GM19023 (cell line): ENCODE data around the gene LAMC1.
"Not testable (repeated sequence)": the region's sequence is repeated elsewhere in the genome, so short reads cannot be mapped to it uniquely, and the experiment has no call there.

Source experiments
- ATAC-seq: cut with Tn5 transposase; IDR thresholded peaks from one replicate; pipeline ENCODE4 v1.9.1; 2021; ENCODE audit warnings: mild to moderate bottlenecking, moderate library complexity; ENCODE audit not compliant: unreplicated experiment

The LAMC1 gene

DNA sequence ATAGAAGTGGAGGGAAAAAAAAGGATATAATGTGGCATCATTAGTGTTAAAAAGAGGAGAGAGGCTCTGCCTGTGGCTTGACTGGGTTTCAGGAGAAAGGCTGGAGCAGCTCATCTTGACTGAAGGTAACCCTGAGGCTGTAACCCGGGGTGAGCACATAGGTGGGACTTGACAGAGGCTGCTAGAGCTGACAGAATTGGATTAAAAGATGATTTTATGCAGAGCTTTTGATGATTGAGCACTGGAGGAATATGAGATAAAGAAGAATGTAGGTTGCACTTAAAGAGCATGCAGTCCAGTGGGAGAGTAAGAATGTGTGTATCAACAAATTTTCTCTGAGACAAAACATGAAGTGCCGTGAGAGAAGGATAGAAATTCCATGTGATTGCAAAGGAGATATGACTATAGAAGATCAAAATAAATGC lies 17.3 kb downstream of the LAMC1 start:
- ATAC-seq = no peak

DNA sequence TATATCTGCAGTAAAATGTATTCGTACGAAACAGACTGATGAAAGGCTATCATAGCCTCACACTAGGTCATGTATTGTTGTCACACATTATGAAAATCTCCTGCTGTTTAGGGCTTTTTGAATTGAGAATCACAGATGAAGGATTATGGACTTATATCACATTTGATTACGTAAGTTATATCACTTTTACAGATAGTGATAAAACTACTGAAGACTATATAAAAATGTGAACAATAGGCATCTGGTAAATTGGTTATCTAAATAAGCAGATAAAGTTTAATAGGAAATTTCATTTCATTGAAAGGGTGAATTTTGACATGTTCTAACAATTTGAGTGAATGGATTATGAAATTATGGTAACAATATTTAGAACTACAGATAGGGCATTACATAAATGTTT lies 20.0 kb downstream of the LAMC1 start:
- no peak for ATAC-seq

DNA sequence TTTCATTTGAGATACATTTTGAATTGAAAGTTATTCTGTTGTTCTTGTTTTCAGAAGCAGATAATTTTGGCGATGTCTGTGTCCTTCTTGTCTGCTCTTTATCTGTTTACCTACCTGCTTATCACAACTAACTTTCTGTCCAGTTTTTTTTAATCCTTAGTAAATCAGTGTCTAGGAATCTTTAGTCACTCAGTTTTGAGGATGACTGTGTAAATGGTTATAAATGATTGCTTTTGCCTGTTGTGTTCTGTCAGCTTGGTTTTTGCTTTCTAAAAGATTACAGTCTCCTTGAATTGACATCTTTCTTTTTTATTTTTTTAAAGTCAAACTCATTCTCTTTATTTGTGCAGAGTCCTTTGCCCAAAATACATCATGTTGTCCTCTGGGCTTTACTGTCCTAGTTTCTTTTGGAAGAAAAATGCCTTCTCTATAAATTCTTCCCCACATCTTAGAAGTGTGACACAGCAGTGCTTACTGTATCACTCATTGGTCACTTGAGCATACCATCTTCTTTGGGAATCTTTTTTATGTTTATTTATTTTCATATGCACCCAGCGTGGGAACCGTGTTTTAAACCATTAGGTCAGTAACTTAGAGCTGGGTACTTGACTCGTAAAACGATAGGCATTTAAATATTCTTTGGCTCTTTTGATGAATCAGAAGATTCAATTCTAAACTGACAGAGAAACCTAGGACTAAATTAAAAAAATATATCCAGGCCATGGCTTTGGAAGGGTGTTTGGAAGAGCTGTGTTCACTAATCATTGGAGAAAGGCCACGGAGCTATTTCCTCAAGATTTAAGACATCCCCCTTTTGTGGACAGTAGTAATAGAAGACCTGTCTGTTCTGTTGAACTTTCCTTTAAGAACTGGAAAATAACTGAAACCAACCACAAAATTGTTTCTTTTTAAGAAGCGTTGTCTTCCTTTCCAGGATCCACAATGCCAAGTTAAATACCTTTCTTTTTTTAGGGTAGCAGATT lies 20.9 kb downstream of the LAMC1 start:
- ATAC-seq = no peak

DNA sequence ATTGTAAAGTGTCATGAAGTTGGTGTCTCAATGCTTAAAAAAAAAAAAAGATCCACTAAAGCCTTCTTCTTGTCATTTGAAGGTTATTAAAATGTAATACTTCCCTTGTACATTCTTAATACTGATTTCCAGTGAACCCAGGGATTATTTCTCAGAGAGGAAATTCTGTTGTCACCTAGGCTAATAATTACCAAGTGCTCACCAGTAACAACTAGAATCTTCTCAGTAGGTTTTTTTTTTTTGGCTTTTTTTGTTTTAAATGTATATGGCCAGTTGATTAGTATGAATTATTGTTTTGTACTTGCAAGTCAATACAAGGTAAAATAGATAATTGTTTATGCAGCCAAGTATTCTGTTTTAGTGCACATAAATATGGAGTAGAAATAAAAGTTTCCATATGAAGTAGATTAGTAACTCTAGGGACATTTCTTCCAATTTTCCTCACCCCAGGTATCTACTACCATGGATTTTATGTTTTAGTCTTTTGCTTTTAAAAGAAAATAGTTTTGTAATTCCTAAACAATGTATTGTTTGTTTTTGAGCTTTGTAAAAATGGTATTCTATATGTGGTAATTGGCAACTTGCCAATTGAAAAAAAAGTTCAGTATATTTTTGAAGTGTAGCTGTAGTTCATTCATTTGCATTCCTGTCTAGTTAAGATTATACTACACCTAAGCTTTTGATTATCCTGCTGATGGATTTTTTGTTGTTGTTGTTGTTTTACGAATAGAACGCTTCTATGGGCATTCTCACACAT lies 21.9 kb downstream of the LAMC1 start:
- ATAC-seq = no peak

DNA sequence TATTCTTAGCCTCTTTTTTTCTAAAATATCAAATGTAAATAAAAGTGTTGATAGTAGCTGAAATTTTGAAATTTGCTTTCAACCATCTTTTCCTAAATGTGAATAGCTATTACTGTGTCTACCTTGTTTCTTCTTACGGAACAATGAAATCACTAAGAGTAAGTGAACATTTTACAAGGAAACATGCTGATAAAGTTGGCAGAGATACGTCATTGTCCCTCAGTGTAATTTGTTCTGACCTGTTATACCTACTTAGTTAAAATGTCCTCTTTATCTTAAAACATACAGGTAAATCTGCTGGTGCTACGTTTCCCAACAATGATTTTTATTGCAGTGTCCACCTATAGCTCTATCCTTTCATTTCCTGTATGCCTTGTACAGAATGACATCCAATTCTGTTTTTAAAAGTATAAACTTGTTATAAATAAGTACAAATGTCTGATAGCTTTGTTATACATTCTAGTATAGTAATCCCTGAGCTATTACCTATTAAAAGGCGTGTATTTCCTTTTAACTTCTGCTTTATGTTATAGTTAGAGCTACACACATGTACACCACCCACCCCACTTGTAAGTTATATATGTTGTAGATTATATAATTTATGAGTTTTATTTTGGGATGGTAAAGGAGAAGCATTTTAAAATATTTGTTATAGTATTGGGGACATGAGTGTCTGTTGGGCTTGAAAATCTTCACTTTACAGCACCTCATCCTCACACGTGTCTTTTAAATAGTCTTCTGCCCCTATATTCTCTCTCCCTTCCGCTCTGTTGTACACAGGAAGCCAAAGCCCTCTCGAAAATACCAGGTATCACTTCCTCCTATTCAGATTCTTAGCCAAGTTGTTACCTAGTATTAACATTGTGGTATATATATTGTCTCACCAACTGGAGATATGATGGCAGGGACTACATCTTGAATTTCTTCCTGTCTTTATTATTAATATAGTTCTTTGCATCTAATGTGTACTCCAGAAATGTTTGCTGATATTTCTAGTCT lies 25.2 kb downstream of the LAMC1 start:
- ATAC-seq = peak; percentile 98

DNA sequence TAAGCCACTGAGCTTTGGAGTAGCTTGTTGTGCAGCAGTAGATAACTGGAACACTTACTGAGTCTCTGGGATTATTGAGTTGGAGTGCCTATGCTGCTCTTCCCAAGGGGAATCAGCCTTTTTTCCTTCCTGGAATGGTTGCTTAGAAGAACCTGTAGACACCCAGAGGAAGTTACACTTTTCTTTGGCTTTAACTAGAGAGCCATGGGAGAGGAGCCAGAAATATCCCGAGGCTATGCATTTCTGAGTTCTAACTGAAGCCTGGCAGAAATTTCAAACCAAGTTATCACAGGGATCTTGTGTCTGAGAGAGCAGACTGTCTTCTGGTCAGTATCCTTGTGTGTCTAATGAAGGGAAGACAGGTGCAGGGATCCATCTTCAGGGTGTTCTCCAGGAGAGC lies 28.3 kb downstream of the LAMC1 start:
- no peak for ATAC-seq

DNA sequence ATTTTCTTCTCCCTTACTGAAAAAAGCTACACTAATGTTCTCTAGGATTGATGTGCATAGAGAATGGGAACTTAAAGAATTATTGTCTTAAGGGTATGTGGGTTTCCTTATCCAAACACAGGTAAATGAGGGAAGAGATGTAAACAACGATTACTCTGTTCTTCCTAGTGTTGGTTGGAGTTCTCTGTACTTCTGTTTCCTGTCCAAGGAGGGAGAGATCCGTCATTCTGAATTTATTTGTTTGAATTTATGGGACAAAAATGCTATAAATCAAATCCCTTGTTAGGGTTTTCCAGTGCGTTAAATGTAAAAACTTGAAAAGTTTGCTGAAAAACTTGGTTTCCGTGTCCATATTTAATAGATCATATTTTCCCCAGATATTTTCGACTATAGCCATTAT lies 29.6 kb downstream of the LAMC1 start:
- ATAC-seq = no peak

DNA sequence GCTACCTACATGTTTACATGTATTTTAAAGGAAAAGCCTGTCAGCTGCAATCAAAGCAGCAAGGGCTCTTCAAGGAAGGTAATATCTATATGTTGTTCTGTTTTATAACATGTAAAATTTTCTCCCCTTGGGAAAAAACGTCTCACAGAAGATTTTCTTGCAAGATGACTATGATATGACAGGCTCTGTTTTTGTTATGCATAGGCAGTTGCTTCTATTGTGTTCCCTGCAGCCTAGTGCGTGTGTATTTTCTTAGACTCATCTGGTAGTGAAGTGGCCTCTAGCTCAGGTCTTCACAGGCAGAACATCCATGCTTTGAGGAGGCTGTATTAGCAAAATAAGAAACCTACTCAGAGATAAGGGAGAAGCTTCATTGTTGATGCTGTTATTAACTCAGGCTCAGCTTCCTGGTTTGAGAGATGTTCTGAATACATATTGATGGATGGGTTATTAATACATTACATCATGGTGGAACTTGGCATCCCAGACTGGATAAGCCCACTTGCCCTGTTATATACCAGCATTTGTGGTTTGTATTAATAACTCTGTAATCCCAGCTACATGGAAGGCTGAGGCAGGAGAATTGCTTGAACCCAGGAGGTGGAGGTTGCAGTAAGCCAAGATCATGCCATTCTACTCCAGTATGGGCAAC lies 35.8 kb downstream of the LAMC1 start:
- ATAC-seq = no peak

DNA sequence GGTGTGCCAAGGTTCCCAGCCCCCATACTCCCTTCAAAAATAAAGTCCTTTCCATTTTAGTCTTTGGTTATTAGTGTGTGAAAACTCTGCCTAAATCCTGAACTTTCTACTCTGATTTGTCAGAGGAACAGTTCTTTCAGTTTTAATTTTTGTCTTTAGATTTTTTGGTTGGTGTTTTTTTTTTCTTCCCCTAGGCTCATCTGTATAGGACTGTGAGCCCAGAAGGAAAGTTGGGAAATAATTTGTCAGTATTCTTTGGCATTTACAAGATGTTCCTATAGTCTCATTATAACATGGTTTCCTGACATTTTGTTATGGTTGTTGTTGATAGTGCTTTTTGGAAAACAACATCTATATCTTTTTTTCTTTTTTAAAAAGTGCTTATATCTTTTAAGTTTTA lies 38.0 kb downstream of the LAMC1 start:
- no peak for ATAC-seq

DNA sequence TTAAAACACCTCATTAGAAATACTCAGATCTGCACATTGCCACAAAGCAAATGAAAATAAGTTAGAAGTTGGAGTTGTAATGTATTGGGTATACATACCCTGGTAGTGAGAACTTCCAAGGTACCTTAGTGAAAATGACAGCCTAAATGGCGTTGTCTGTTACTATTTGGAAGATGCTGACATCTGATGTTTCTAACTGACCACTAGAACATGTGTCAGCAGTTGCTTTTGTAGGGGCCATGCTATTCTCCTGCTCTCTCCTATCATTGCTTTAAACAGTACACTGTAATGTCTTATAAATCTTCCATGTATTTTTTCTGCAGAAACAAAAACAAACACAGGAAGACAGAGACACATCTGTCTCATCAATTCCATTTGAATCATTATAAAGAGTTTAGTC lies 40.1 kb downstream of the LAMC1 start:
- ATAC-seq = no peak

DNA sequence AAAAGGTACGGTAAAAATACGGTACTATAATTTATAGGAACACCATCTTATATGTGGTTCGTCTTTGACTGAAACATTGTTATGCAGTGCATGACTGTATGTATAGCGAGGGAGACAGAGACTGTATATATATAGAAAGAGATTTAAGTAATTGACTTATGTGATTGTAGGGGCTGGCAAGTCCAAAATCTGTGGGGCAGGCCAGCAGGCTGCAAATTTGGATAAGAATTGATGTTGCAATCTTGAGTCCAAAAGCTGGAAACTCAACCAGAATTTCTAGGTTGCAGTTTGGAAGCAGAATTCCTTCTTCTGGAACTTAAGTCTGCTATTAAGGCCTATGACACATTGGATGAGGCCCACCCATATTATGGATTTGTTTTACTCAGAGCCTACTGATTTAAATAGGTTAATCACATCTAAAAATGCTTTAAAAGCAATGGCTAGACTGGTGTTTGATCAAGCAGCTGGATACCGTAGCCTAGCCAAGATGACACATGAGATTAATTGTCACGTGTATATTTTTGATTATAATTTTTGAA lies 42.0 kb downstream of the LAMC1 start:
- no peak for ATAC-seq

DNA sequence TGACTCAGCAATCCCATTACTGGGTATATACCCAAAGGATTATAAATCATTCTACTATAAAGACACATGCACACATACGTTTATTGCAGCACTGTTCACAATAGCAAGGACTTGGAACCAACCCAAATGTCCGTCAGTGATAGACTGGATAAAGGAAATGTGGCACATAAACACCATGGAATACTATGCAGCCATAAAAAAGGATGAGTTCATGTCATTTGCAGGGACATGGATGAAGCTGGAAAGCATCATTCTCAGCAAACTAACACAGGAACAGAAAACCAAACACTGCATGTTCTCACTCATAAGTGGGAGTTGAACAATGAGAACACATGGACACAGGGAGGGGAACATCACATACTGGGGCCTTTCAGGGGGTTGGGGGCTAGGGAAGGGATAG lies 43.2 kb downstream of the LAMC1 start:
- not testable (repeated sequence) for ATAC-seq

DNA sequence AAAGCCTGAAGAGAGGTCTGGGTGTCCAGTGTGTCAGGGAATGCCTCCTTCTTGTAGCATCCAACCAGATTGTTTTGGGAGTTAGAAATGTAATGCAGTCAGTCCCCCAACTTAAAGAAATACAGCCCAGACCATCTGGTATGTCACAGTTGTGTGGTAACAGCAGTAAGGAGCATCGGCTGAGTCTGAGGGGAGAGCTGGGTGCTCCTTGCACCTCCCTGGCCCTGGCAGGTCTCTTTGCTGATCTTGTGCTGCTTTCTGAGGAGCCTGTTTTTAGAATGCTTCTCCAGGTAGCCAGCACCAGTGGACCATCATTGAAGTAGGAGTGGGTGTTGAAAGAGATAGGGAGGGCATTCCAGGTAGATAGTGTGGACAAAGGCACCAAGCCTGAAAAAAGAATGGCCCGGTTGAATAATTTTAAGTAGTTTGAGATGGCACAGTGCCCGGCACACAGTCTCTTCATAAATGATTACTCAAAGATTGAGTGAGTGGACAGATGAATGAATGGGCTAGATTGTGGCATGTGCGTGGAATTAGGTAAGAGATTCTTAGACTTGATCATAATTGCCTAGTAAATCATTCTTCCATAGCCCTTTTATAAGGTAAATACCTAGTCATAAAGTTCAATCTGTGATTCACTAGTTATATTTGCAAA lies 46.5 kb downstream of the LAMC1 start:
- ATAC-seq = no peak

DNA sequence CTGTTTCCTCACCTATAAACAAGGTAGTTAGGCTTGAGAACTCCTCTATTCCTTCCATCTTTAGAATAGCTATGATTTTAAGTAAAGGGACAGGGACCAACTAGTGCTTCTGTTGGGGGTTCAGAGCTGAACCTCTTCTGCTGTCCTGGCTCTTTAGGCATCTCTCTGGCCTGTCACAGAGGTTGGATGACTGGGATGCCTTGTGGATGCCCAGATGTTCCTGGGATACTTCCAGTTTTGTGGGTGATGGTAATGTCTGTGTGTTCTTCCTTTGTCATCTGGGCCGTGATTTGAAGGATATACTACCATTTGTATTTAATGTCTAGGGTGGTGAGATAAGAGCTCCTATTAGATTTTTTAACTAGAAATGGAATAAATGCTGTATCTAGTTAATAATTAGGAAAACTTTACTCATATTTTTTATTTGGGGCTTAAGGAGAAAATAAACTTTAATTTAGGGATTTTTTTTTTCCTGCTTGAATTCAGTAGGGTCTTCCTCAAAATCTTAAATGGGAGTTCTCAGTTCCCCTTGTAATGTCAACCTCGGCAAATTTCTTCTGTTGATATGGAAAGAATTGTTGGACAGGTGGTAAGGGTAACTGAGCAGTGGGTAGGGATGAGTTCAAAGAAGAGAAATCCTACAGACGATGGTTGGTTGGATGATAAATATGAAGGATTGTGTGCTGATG lies 47.2 kb downstream of the LAMC1 start:
- ATAC-seq = no peak

DNA sequence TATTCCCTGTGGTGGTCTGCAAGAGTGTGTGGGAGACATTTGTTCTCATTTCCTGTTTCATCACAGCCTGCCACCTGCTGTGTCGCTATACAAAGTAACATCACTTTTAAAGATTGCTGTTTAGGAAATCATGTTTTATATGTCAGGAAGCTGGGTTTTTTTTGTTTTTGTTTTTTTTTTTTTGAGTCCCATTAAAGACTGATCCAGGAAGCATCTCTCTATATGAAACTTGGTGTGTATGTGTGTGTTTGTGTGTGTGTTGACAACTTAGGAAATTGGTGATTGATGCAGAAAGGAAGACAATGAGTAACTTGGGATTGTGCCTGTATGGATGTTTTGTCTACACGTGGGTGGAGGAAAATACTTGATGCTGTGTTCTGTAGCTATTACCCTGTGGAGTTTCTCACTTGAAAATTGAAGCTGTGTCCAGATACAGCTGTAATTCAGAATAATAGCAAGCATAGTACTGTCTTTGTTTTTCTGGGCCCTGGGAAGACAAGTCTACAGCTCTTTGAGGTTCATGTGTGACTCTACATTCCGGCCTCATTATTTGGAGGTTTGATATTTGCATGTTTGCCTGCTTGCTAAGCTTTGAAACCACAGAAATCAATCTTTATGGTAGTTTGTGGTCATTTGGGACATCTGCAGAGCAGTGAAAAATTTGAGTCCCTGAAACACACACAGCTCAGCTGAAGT lies 47.9 kb downstream of the LAMC1 start:
- ATAC-seq = peak; percentile 87

DNA sequence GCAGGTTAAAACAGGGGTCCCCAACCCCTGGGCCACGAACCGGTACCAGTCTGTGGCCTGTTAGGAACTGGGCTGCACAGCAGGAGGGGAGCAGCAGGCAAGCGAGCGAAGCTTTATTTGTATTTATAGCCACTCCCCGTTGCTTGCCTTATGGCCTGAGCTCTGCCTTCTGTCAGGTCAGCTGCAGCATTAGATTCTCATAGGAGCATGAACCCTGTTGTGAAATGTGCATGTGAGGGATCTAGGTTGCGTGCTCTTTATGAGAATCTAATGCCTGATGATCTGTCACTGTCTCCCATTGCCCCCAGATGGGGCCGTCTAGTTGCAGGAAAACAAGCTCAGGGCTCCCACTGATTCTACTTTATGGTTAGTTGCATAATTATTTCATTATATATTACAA lies 49.4 kb downstream of the LAMC1 start:
- ATAC-seq = not testable (repeated sequence)

DNA sequence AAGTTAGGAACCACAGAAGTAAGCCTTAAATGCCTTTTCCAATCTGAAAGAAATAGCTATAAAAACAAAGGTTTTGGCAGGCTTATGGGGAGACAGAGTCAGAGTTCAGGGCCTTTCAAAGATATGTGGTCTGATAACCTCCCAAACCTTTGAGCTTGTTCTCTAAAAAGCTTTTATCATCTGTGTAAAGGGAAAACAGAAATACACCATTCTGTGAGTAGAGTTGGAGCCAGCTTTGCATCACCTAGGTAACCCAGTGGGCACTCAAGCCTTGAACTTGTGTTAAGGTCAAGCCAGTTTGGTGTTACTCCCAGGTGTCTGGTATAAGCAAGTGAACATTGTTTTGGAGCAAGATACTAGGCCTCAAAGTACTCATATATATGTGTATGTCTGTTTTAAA lies 50.1 kb downstream of the LAMC1 start:
- ATAC-seq = no peak

DNA sequence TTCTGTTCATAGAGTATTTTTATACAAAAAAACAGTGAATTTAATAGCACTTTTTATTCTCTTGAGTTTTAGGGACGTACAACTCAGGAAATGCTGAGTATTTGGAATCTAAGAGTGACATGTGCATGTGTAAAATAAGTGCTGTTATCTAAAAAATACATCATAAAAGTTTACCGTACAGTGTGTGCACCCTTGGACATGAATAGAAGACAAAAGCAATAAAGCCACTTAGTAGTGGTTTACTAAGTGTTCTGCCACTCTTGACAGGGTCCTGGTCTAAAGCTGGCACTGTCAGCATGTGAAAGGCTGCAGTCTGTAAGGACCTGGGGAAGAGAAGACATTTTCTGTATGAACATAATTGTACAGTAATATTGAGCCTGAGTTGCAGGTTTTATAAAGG lies 51.0 kb downstream of the LAMC1 start:
- ATAC-seq = no peak
